Activated CD8-positive, alpha-beta memory T cell treated with anti-CD3 and anti-CD28 coated beads for 36 hours (primary cell): ENCODE measurements around the gene C12orf56. TPM values are rescaled to one million over a fixed set of nuclear protein-coding genes. Genes with fewer than 3 reads are reported as not detected.
"Not testable (repeated sequence)": the region's sequence is repeated elsewhere in the genome, so short reads cannot be mapped to it uniquely, and the experiment has no call there.

Experiments
- CTCF ChIA-PET: fragments of 350-600 bp; sonication (Branson Sonifier 250); formaldehyde crosslinking; loops from one replicate; lab custom pipeline; 2021; ENCODE audit warnings: antibody characterized with exemption; lab: Charles Lee
- POLR2A ChIA-PET: fragments of 350-600 bp; sonication (Branson Sonifier 250); formaldehyde crosslinking; loops from one replicate; lab custom pipeline; 2021; ENCODE audit warnings: antibody characterized with exemption; lab: Charles Lee
- total RNA-seq, 2 experiments: library from RNA; stranded (reverse); gene quantifications; one replicate each; pipeline ENCODE4 v1.2.3, GENCODE V29; 2021

The C12orf56 gene
- total RNA-seq, 2 experiments from 2014 or later, result not detected

- CTCF ChIA-PET, result no interaction called here
- POLR2A ChIA-PET, result no interaction called here
Measured at GRCh38 chr12:64392221-64392620, 1.7 kb upstream of the C12orf56 start.

DNA sequence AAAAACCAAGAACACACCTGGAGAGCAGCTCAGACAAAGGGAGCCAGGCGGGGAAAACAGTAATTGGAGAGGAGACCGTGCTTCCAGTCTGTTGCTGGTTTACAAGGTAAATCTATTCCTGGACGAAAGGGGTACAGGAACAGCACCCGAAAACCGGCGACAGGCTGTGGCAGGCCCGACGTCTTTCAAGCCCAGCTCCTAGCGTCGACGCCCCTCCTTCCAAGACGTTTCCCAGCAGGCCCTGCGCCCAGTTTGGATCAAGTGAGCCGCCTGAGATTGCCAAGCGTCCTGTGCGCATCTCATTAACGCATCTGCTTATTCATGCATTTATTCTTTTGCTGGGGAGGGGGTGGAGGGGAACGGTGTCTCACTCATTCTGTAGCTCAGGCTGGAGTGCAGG lies 1.4 kb downstream of the C12orf56 start:
- POLR2A ChIA-PET, result no interaction called here
- CTCF ChIA-PET, result no interaction called here

DNA sequence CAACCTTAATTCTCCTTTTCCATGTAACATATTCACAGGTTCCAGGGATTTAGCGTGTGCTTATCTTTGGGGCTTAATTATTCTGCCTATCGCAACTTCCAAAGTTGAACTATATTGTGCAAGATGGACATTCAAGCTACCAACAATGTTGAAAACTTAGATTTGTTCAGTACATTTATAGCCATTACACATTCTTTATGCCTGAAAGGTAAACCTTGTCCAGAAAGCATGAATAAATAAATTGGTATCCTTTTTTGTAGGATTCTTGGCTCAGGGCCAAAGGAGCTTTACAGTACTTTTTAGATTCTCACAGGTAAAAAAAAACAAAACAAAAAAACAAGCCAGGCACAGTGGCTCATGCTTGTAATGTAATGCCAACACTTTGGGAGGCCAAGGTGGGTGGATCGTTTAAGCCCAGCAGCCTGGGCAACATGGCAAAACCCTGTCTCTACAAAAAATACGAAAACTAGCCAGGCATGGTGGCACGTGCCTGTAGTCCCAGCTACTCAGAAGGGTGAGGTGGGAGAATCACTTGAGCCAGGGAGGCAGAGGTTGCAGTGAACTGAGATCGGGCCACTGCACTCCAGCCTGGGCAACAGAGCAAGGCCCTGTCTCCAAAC lies 3.3 kb downstream of the C12orf56 start:
- POLR2A ChIA-PET, result no interaction called here
- CTCF ChIA-PET, result no interaction called here

- CTCF ChIA-PET, result no interaction called here
- POLR2A ChIA-PET, result no interaction called here
Measured at GRCh38 chr12:64385468-64385867, 5.1 kb downstream of the C12orf56 start.

GRCh38 chr12:64385019-64385418 lies 5.5 kb downstream of the C12orf56 start:
- POLR2A ChIA-PET, result no interaction called here
- CTCF ChIA-PET, result interaction anchor here (0.6 kb wide), 1 partner anchor 792 kb away, joined by 3 read pairs; no protein-coding TSS in a partner anchor

GRCh38 chr12:64383675-64384074 lies 6.9 kb downstream of the C12orf56 start:
- POLR2A ChIA-PET, result no interaction called here
- CTCF ChIA-PET, result interaction anchor here (1.1 kb wide), 1 partner anchor 25 kb away, joined by 3 read pairs; no protein-coding TSS in a partner anchor

DNA sequence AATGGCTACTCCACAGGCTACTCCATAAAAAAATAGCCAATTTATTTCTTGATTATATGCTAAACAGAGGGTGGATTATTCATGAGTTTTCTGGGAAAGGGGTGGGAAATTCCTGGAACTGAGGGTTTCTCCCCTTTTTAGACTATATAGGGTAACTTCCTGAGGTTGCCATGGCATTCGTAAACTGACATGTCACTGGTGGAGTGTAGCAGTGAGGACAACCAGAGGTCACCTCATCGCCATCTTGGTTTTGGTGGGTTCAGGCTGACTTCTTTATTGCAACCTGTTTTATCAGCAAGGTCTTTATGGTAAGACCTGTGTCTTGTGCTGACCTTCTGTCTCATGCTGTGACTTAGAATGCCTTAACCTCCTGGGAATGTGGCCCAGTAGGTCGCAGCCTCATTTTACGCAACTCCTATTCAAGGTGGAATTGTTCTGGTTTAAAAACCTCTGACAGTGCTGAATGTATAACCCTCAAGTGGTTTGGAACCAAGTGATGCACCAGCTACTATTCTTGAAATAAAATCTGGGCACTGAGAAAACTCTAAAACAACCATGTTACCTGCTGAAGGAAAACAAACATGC lies 27.7 kb downstream of the C12orf56 start:
- ChIA-PET POLR2A (no interaction called here), CTCF (no interaction called here)

GRCh38 chr12:64361173-64361572 lies 29.4 kb downstream of the C12orf56 start:
- POLR2A ChIA-PET, CTCF ChIA-PET: not testable (repeated sequence)

GRCh38 chr12:64356209-64356608 lies 34.3 kb downstream of the C12orf56 start:
- POLR2A ChIA-PET, CTCF ChIA-PET: not testable (repeated sequence)

- POLR2A ChIA-PET, result no interaction called here
- CTCF ChIA-PET, result interaction anchor here (1.1 kb wide), 1 partner anchor 15 kb away, joined by 3 read pairs; no protein-coding TSS in a partner anchor
Measured at GRCh38 chr12:64352181-64352580, 38.4 kb downstream of the C12orf56 start.

DNA sequence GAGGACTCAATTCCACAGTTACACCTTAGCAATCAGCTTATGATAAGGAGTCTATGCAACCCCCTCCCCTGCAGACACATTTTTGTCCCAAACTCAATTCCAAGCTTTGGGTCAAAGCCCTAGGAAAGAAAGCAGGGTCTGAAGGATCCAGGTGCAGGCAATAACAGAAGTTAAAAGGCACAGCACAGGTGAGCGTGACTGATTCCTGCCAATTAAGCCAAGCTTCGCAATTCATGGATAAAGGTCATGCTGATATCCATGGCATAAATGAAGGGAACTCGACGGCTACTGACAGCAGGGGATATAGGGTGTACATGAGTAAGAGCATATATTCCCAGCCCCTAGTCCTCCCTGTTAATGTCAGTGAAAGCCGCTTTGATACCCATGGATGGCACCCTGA lies 39.3 kb downstream of the C12orf56 start:
- POLR2A ChIA-PET, result no interaction called here
- CTCF ChIA-PET, result interaction anchor here (1.1 kb wide), 1 partner anchor 16 kb away, joined by 3 read pairs; no protein-coding TSS in a partner anchor

- CTCF ChIA-PET, result no interaction called here
- POLR2A ChIA-PET, result no interaction called here
Measured at GRCh38 chr12:64347630-64348029, 42.9 kb downstream of the C12orf56 start.

GRCh38 chr12:64344631-64345030 lies 45.9 kb downstream of the C12orf56 start:
- POLR2A ChIA-PET, CTCF ChIA-PET: not testable (repeated sequence)

GRCh38 chr12:64340546-64340945 lies 50.0 kb downstream of the C12orf56 start:
- POLR2A ChIA-PET, CTCF ChIA-PET: not testable (repeated sequence)

GRCh38 chr12:64335886-64336466 lies 54.6 kb downstream of the C12orf56 start:
- CTCF ChIA-PET, result no interaction called here
- POLR2A ChIA-PET, result no interaction called here

GRCh38 chr12:64332938-64333337 lies 57.6 kb downstream of the C12orf56 start:
- ChIA-PET CTCF (no interaction called here), POLR2A (no interaction called here)

DNA sequence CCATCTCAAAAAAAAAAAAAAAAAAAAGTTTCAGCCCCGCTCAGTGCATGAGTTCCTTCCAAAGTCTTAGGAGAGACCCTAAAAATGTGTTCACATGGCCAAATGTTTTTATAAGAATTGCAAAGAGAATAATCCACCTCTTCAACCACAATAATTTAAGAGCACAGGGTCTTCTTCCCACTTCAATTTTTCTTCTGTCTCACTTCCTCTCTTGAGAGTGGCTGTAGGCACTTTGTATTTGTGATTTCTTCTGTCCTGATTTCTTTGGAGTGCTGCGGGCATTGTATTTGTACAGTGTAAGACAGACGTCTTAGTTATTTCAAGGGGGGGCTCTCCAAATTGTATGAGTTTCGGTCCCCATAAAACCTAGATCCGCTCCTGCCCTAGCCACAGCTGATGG lies 58.3 kb downstream of the C12orf56 start:
- POLR2A ChIA-PET, result no interaction called here

GRCh38 chr12:64329031-64329710 lies 61.4 kb downstream of the C12orf56 start:
- CTCF ChIA-PET, result not testable (repeated sequence)

More for the DNA sequence above, 58.3 kb downstream of the C12orf56 start:
- CTCF ChIA-PET, result no interaction called here

DNA sequence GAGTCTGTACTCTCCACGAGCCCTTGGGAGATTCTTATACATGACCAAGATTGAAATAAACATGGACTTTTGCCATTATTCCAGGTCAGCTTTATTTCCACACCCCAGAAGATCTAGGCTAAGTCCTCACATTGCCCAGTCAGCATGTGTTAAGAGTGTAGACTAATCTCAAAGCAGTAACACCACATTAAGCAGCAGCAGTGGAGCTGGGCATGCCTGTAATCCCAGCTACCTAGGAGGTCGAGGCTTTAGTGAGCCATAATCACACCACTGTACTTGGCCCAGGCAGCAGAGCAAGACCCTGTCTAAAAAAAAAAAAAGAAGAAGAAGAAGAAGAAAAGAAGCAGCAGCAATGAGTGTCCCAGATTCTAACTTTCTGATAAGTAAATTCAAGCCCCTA lies 65.5 kb downstream of the C12orf56 start:
- CTCF ChIA-PET, result no interaction called here
- POLR2A ChIA-PET, result no interaction called here

More at GRCh38 chr12:64329031-64329710, 61.4 kb downstream of the C12orf56 start:
- POLR2A ChIA-PET, result not testable (repeated sequence)
